Measurements from ENCODE around the gene TBC1D22A. TPM values are rescaled to one million over a fixed set of nuclear protein-coding genes. Genes with fewer than 3 reads are reported as not detected.

The TBC1D22A gene
- total RNA-seq, 1 experiment from 2014 or later: 20.9 TPM

DNA sequence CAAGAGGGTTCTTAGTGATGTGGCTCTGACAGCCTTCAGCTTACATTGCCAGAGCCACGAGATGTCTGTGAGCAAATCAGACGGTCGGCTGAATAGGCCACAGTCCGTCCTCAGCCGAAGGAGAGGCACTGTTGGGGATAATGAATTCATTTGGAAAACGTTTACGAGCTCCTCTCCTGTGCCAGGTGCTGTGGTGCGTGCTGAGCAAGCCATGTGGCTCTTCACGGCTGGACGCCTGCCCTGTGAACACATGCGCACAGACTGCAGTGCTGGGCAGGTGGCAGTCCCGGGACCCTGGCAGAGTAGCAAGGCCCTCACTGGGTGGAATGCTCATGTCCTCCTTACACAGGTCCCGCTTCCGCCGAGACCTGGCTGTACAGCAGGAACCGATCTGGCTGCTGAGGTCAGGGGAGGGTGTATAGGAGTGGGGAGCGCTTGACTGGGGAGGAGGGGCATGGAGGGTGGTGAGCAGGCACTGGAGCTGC is 6.8 kb downstream of the TBC1D22A start:
- DNase-seq (ENCODE audit: low read depth, low spot score): no peak
- Histone ChIP-seq H3K9me2 (ENCODE audit: insufficient read depth) (no peaks in the 10 kb centered on the region), H4K20me1 (ENCODE audit: insufficient read depth) (no peaks in the 10 kb centered on the region; the same call in 1 of the 2 replicates), H3K36me3 (ENCODE audit: control insufficient read depth in 1 of 2, insufficient read depth in 2 of 2, low read length in 2 of 2) (no peaks in the 10 kb centered on the region; a peak in 1 of 4 replicates), H3K4me2 (ENCODE audit: low read length) (no peak overlapping the region), H2AFZ (ENCODE audit: low read depth, low read length, poor library complexity, severe bottlenecking) (no peak overlapping the region), H3K79me2 (ENCODE audit: insufficient read depth, low read length) (peaks cover 54% of the 10 kb centered on the region), H3K9me3 (ENCODE audit: control insufficient read depth in 1 of 2, insufficient read depth in 1 of 2, low read depth in 1 of 2, low read length in 2 of 2) (no peaks in the 10 kb centered on the region), H3K4me3 (replicated peaks in 1 of 2; ENCODE audit: low read depth in 1 of 2, low read length in 2 of 2) (no peak overlapping the region), H3K27me3 (ENCODE audit: insufficient read depth, low read length) (no peaks in the 10 kb centered on the region), H3K27ac (ENCODE audit: low read depth, low read length) (no peak overlapping the region), H3K4me1 (ENCODE audit: control insufficient read depth in 1 of 2, insufficient read depth in 2 of 2, low read length in 2 of 2) (peaks cover 14 to 21% of the 10 kb centered on the region in 2 experiments), H3K9ac (ENCODE audit: low read length) (no peak overlapping the region)
- intact Hi-C loops (cut with micrococcal nuclease): no loop called here
- no TSS peak for BruUV-seq (replicated peaks)
- ChIA-PET RAD21 (ENCODE audit: low non-redundant PET in 1 of 2, low total read pairs in 2 of 2, uncharacterized antibody in 2 of 2, unreplicated experiment in 2 of 2) (no interaction called here), POLR2A (no interaction called here), CTCF (no interaction called here)
- no peak for TF ChIP-seq CEBPB (IDR thresholded peaks at IDR 0.05; ENCODE audit: low read depth)
- no peak for TF ChIP-seq EZH2phosphoT487 (IDR thresholded peaks at IDR 0.05; ENCODE audit: borderline replicate concordance)
- TF ChIP-seq, protein P1, sequence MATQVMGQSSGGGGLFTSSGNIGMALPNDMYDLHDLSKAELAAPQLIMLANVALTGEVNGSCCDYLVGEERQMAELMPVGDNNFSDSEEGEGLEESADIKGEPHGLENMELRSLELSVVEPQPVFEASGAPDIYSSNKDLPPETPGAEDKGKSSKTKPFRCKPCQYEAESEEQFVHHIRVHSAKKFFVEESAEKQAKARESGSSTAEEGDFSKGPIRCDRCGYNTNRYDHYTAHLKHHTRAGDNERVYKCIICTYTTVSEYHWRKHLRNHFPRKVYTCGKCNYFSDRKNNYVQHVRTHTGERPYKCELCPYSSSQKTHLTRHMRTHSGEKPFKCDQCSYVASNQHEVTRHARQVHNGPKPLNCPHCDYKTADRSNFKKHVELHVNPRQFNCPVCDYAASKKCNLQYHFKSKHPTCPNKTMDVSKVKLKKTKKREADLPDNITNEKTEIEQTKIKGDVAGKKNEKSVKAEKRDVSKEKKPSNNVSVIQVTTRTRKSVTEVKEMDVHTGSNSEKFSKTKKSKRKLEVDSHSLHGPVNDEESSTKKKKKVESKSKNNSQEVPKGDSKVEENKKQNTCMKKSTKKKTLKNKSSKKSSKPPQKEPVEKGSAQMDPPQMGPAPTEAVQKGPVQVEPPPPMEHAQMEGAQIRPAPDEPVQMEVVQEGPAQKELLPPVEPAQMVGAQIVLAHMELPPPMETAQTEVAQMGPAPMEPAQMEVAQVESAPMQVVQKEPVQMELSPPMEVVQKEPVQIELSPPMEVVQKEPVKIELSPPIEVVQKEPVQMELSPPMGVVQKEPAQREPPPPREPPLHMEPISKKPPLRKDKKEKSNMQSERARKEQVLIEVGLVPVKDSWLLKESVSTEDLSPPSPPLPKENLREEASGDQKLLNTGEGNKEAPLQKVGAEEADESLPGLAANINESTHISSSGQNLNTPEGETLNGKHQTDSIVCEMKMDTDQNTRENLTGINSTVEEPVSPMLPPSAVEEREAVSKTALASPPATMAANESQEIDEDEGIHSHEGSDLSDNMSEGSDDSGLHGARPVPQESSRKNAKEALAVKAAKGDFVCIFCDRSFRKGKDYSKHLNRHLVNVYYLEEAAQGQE (IDR thresholded peaks at IDR 0.05; ENCODE audit: low read depth): no peak
- no peak for TF ChIP-seq SP1 (IDR thresholded peaks at IDR 0.05; ENCODE audit: low read depth)
- TF ChIP-seq EZH2 (IDR thresholded peaks at IDR 0.05): no peak
- no peak for TF ChIP-seq POLR2AphosphoS5 (IDR thresholded peaks at IDR 0.05; ENCODE audit: low read depth, low read length)
- no peak for TF ChIP-seq FOSL1 (IDR thresholded peaks at IDR 0.05; ENCODE audit: low read depth)
- no peak for TF ChIP-seq RAD21 (IDR thresholded peaks at IDR 0.05; ENCODE audit: low read depth)
- TF ChIP-seq, protein P2, sequence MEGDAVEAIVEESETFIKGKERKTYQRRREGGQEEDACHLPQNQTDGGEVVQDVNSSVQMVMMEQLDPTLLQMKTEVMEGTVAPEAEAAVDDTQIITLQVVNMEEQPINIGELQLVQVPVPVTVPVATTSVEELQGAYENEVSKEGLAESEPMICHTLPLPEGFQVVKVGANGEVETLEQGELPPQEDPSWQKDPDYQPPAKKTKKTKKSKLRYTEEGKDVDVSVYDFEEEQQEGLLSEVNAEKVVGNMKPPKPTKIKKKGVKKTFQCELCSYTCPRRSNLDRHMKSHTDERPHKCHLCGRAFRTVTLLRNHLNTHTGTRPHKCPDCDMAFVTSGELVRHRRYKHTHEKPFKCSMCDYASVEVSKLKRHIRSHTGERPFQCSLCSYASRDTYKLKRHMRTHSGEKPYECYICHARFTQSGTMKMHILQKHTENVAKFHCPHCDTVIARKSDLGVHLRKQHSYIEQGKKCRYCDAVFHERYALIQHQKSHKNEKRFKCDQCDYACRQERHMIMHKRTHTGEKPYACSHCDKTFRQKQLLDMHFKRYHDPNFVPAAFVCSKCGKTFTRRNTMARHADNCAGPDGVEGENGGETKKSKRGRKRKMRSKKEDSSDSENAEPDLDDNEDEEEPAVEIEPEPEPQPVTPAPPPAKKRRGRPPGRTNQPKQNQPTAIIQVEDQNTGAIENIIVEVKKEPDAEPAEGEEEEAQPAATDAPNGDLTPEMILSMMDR (IDR thresholded peaks at IDR 0.05 in 2 of 3, conservative IDR thresholded peaks at IDR 0.05 in 1 of 3; ENCODE audit: borderline replicate concordance in 1 of 3, insufficient read depth in 1 of 3, low read depth in 2 of 3, low read length in 2 of 3): no peak
- no peak for TF ChIP-seq POLR2A (IDR thresholded peaks at IDR 0.05; ENCODE audit: borderline replicate concordance, extremely low read depth, insufficient read depth, insufficient read length)
- TF ChIP-seq, protein P3, sequence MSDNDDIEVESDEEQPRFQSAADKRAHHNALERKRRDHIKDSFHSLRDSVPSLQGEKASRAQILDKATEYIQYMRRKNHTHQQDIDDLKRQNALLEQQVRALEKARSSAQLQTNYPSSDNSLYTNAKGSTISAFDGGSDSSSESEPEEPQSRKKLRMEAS (IDR thresholded peaks at IDR 0.05): no peak
- no peak for TF ChIP-seq ZNF274 (IDR thresholded peaks at IDR 0.05; ENCODE audit: low read depth, low read length)
- no peak for TF ChIP-seq SIN3A (IDR thresholded peaks at IDR 0.05; ENCODE audit: low read depth)
- TF ChIP-seq, protein P4, sequence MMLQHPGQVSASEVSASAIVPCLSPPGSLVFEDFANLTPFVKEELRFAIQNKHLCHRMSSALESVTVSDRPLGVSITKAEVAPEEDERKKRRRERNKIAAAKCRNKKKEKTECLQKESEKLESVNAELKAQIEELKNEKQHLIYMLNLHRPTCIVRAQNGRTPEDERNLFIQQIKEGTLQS (IDR thresholded peaks at IDR 0.05): no peak
- no peak for ATAC-seq
